Amniotic epithelial cell (primary cell): Measurements from ENCODE around the gene TMEM161B.
"Not testable (repeated sequence)": the region's sequence is repeated elsewhere in the genome, so short reads cannot be mapped to it uniquely, and the experiment has no call there.

Experiments
- DNase-seq: peaks from one replicate; pipeline ENCODE4 v3.0.0-alpha.2; 2010; ENCODE audit warnings: low read depth

TMEM161B gene

DNA sequence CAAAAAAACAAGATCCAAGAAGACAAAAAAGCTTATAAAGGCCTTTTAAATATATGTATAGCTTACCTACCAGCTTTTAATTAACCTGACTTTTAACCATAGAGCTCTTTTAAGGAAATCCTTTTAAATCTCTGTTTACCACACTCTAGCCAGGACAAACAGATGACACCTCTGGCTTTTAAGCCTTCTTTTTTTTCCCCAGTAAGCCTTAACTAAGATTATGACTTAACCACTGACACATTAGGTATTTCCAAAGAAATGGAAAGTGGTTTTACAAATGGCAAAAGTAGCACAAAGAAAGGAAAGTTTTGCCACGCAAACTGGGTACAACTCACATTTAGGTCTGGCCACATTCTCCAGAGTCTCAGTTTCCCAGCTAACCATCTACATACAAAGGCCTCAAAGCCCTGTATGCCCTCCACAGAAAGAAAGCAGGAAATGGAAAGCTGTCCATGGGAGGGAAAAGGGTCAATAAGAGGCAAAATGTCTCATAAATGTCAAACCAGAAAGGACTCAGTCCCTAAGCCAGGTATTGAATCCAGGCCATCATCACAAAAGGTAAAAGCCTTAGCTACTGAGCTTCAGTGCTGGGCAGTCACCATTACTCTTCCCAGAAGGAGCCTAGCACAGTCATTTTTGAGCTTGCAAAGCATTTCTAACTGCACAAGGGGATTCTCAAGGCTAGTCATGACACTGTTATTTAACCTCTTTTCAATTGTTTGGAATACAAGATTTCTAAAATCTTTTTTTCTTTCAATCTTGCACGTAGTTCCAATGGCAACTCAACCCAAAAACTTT is 19.7 kb downstream of the TMEM161B start:
- DNase-seq: no peak

DNA sequence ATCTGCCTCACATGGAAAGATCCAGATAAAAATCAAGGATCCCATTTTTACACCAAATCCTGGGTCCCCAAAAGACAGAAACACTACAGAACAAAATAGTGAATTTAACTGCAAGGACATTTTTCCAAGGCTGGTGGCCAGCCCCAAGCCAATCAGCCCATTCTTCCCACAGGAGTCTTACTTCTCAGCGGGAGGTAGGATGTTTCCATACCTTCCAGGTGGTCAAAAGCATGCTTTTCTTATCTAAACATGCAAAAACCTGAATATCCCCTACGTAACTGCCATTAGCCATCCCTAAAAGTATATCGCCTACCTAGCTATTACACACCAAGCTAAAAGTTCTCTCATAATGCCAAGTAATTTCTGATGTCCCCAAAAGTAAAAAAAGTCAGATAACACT is 20.6 kb downstream of the TMEM161B start:
- no peak for DNase-seq

GRCh38 chr5:88245893-88246244 is 22.8 kb downstream of the TMEM161B start:
- no peak for DNase-seq

DNA sequence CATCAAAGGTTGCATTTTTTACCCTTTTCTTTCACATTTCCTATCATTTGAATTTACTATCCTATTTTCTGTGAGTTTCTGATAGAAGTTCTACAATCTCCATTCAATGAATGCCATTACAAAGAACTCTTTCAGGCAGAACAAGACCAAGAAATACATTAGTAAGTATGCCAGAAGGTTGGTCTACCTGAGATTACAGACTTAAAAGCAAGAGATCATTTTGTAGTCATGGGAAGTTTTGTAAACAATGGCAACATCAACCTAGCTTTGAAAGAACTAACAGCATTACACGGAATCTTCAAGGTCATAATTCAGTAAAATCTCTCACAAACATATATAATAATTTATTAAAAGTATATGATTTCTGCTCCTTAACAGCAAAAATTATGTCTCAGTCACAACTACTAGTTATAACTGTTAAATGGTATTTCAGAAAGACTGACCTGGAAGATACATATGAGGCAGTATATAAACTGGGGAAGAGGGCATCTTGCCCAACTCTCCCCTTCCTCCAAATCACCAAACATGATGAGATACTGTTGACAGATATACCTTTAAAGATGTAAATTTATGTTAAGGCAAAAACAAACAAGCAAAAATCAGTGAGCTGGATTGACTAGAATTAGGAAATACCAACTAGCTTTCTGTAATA is 23.3 kb downstream of the TMEM161B start:
- no peak for DNase-seq

DNA sequence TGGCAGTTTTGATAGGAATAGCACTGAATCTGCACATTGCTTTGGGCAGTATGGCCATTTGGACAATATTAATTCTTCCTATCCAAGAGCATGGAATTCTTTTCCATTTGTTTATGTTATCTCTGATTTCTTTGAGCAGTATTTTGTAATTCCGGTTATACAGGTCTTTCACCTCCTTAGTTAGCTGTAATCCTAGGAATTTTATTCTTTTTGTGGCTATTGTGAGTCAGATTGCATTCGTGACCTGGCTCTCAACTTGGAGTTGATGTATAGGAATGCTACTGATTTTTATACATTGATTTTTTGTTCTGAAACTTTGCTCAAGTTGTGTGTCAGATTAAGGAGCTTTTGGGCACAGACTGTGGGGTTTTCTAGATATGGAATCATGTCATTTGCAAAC is 24.0 kb downstream of the TMEM161B start:
- DNase-seq: peak; percentile 36

DNA sequence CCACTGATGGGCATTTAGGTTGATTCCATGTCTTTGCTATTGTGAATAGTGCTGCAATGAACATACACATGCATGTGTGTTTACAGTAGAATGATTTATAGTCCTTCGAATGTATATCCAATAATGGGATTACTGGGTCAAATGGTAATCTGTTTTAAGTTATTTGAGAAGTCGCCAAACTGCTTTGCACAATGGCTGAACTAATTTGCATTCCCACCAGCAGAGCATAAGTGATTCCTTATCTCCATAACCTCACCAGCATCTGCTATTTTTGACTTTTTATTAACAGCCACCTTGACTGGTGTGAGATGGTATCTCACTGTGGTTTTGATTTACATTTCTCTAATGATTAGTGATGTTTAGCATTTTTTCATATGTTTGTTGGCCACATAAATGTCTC is 25.2 kb downstream of the TMEM161B start:
- DNase-seq: not testable (repeated sequence)

DNA sequence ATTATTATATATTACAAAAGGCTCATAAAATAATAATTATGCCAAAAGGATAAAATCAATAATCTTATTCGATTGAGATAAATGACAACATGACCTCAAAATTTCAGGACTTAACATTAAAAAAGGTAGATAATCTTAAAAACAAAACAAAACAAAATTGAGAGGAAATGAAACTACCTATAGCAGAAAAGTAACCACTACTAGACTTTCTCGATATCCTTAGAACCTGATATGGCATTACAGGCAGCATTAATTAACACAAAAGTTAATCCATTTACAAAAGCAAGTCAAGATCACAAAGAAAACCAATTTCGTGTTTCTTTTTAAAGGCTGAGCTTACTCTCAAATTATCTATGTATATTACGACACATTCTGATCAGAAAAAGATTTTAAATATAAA is 29.9 kb downstream of the TMEM161B start:
- DNase-seq: no peak

GRCh38 chr5:88236866-88237642 is 31.6 kb downstream of the TMEM161B start:
- peak; percentile 9 for DNase-seq

DNA sequence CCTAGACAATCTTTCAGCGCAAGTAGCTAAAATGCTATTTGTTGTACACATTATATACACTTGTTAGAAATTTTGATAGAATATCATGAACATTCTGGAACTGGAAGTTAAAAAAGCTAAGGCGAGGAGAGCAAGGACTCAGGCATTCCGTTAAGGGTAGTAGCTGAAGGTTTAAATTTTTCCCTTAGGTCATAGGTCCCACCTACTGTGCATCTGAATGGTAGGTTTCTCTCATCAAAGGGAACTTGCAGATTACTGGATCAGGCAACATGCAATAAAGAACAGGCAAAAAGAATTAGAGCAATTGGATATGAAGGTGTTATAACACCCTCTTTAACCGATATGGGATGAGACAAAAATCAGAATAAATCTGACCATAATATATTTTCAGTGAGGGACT is 32.8 kb downstream of the TMEM161B start:
- no peak for DNase-seq

DNA sequence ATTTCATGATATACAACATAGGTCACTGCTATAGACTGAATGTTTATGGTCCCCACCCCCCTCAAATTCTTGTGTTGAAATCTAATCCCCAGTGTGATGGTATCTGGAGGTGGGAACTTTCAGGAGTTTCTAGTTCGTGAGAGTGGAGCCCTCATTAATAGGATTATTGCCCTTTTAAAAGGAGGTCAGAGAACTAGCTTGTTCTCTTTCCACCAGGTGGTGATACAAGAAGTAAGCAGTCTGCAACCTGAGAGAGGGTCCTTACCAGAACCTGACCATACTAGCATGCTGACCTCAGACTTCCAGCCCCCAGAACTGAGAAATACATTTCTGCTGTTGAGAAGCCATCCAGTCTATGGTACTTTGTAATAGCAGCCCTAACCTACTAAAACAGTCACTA is 33.3 kb downstream of the TMEM161B start:
- no peak for DNase-seq

DNA sequence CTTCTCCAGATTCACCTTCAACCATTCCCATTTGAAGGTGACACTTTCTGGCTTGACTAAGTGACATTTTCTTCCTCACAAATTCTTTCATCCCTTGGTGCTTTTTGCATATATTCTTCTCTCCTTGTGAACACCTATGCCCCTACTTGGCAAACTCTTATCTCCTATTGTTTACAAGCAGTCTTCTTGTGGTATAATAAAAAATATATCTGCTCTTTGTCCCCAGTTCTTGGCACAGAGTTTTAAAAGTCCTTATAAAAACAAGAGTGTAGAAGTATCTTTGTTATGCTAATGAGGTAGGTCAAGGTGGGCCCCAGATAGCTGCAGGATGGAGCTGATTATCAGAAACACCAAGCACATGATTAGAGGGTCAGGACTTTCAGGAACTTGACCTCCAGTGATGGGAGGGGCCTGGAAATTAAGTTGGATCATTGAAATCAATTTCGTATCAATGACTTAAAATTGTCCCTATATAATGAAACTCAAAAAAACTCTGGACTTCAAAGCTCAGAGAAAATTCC is 38.0 kb downstream of the TMEM161B start:
- no peak for DNase-seq

DNA sequence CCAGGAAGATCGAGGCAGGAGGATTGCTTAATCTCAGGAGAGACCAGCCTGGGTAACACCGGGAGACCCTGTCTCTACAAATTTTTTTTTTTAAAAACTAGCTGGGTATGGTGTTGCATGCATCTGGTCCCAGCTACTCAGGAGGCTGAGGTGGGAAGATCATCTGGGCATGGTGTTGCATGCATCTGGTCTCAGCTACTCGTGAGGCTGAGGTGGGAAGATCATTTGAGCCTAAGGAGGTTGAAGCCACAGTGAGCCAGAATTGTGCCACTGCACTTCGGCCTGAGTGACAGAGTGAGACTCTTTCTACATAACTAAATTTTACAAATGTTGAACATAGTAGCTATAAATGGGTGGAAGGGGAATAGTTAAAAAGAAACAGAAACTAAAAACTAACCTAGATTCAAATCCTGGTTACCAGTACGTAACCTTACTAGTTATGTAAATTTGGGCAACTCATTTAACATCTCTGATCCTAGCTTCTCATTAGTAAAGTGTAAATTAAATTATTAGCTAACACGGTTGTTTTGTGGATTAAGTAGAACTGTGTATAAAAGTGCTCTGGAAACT is 41.7 kb downstream of the TMEM161B start:
- DNase-seq: no peak

DNA sequence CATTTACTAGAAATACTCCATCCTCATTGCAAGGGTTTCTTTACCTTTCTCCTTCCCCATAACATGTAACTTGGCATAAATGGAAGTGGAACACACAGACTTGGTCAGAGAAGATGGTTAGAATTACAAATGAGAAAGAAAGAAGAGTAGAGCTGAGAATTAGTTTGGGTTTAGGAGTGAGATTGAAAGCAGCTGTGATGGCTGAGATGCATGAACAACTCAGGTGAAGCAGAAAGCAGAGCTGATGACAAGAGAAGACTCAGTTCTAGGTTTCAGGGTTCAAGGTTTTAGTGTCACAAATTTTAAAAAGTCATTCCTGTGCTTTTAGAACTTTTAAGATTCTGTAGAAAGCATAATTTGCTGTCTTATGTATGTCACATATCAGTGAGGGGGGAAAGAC is 54.0 kb downstream of the TMEM161B start:
- no peak for DNase-seq

DNA sequence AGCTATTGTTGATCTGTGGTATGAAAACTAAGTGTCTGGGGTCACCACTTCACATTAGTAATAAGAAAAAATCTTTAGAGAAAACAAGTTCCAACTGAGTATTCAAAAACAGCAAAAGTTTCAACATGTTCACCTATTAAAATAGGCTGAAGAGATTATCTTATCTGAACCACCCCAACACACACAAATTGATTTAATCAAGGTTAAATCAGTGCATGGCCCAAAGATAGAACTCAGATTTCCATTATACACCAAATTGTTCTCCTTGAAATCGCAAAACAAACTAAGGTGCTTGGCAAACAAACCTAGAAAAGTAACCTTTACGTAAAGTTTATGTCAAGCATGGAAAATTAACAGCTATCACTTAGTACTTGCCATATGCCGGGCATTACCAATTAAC is 61.1 kb downstream of the TMEM161B start:
- DNase-seq: no peak

DNA sequence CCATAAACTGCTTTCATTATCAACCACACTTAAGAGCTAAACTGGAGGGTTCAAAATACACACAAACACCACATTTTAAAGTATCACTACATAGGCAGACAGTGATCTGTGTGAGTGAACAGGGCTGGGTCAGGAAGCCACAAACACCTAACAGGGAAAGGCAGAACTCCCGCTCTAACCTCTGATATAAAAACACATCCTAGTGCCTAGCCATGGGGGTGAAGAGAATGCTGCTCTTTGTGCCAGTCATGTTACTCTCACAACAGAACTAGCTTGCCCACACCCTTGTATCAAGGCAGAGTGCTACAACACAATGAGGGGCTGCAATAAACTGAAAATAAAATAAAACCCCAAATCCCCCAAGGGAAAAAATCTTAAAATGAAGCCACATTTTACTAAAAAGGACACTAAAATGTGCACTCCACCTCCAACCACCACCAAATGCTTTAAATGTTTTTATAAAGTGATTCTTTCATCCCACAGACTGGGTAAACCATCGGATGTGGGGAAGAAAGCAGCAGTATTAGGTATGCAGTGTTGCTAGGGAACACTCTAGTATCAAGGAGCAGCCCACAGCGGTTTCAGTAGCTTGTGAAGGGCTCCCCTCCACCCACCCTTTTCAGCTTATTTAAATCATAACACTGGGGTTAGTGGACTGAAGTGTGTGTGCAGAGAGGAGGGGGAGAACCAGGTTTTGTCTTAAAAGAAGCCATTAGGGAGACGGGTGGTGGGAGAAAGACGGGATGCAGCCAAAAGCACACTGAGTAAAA is 64.5 kb downstream of the TMEM161B start:
- DNase-seq: no peak

GRCh38 chr5:88195636-88196035 is 73.0 kb downstream of the TMEM161B start:
- no peak for DNase-seq

- peak; percentile 18 for DNase-seq
These were observed 74.7 kb downstream of the TMEM161B start for GRCh38 chr5:88193896-88194295.

DNA sequence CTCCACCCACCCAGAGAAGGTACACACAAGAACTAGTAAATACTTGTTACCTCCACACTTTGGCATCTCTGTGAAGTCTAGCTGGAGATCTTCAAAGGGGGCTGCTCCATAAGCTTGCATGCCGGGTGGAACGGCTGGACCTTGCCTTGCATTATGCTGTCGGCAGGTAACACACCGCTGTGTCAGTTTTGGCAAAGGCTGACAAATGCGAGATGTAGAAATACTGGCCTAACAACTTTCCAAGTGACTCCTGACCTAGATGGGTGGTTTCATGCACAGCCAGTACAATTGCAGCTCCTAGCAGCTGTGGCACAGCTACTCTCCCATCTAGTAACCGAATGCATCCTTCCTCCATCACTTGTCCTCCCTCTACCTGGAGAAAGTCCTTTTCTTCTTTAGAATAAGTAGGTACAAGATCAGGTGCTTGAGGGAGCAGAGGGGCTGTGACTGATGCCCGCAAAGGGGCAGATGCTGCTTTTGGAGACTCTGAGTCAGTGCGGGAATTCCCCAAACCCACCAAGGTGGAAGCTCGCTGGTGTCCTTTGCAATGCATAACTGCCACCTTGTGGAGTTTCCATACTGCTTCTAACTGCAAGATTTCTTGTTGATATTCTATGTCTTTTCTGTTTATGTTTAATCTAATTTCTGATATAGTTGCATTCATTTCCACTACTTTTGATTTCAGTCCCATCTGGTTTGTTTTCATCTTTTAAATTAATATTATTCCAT is 78.4 kb downstream of the TMEM161B start:
- no peak for DNase-seq

DNA sequence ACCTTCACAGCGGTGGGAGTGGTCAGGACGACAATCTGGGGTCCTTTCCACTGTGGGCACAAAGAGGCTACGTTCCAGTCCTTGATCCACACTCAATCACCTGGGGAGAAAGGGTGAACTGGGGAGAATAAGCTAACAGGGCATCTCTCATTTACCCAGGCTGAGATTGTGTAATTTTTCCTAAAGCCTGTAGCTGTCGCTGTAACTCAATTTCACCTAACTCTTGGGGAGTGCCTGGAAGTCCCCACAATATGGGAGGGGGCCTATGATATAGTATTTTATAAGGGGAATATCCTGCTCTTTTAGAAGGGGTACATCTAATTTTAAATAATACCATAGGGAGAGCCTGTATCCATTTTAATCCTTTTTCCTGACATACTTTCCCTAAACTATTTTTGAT is 79.2 kb downstream of the TMEM161B start:
- DNase-seq: not testable (repeated sequence)

GRCh38 chr5:88188458-88189132 is 80.0 kb downstream of the TMEM161B start:
- peak; percentile 23 for DNase-seq
